Neural cell (in vitro differentiated cells): ENCODE data around the gene SEMA3B. TPM values are rescaled to one million over a fixed set of nuclear protein-coding genes. Genes with fewer than 3 reads are reported as not detected.

Experiments used
- H2AFZ ChIP-seq: fragments of 200-600, 300-800 bp; sonication (generic), shearing (Covaris generic); 2 replicates; pipeline ENCODE4 v1.6.0; 2014; ENCODE audit warnings: low read depth, mild to moderate bottlenecking, antibody characterized with exemption, low read length, moderate library complexity
- H3F3A ChIP-seq: fragments of 200-600 bp; shearing (Covaris generic); 2 replicates; pipeline ENCODE4 v1.6.1; 2016; ENCODE audit warnings: mild to moderate bottlenecking, moderate library complexity, mixed read lengths, antibody characterized with exemption, low read length; ENCODE audit not compliant: insufficient read depth, poor library complexity, severe bottlenecking
- H3K27ac ChIP-seq: fragments of 200-600, 300-800 bp; sonication (generic), shearing (Covaris generic); 2 replicates; pipeline ENCODE4 v1.5.1; 2014; ENCODE audit warnings: mild to moderate bottlenecking, low read length, moderate library complexity
- H3K27me3 ChIP-seq: fragments of 300-800, 200-600 bp; sonication (generic), shearing (Covaris generic); 2 replicates; pipeline ENCODE4 v1.6.0; 2014; ENCODE audit warnings: mild to moderate bottlenecking, low read depth, low read length, moderate library complexity; ENCODE audit not compliant: insufficient read depth
- H3K36me3 ChIP-seq: fragments of 300-800, 200-600 bp; sonication (generic), shearing (Covaris generic); 2 replicates; pipeline ENCODE4 v1.5.1; 2014; ENCODE audit warnings: mild to moderate bottlenecking, antibody characterized with exemption, low read length, moderate library complexity; ENCODE audit not compliant: insufficient read depth
- H3K4me2 ChIP-seq: fragments of 300-800, 200-600 bp; sonication (generic), shearing (Covaris generic); 2 replicates; pipeline ENCODE4 v1.6.0; 2014; ENCODE audit warnings: mild to moderate bottlenecking, low read length
- H3K4me3 ChIP-seq: fragments of 300-800, 200-600 bp; sonication (generic), shearing (Covaris generic); 2 replicates; pipeline ENCODE4 v1.5.1; 2014; ENCODE audit warnings: mild to moderate bottlenecking, low read length, moderate library complexity
- H3K79me2 ChIP-seq: fragments of 200-600 bp; shearing (Covaris generic); replicated peaks from 2 replicates; pipeline ENCODE4 v1.6.0; 2014; ENCODE audit warnings: mild to moderate bottlenecking, low read length, moderate library complexity; ENCODE audit not compliant: insufficient read depth
- H3K9ac ChIP-seq: fragments of 300-800, 200-600 bp; sonication (generic), shearing (Covaris generic); 2 replicates; pipeline ENCODE4 v1.6.1; 2016; ENCODE audit warnings: mild to moderate bottlenecking, low read length, mixed read lengths
- H3K9me2 ChIP-seq: fragments of 200-600 bp; shearing (Covaris generic); 2 replicates; pipeline ENCODE4 v1.6.1; 2016; ENCODE audit warnings: mild to moderate bottlenecking, low read length, mixed read lengths; ENCODE audit not compliant: insufficient read depth
- H3K9me3 ChIP-seq: fragments of 200-600, 300-800 bp; sonication (generic), shearing (Covaris generic); 2 replicates; pipeline ENCODE4 v1.6.1; 2016; ENCODE audit warnings: mild to moderate bottlenecking, mixed run types, low read length, moderate library complexity, mixed read lengths
- H4K20me1 ChIP-seq: fragments of 200-600 bp; shearing (Covaris generic); 2 replicates; pipeline ENCODE4 v1.6.1; 2016; ENCODE audit warnings: mild to moderate bottlenecking, mixed run types; ENCODE audit not compliant: insufficient read depth
- EP300 ChIP-seq: fragments of 450-650 bp; conservative IDR thresholded peaks from 2 replicates; pipeline ENCODE4 v1.6.1; 2014; ENCODE audit warnings: antibody characterized with exemption, mild to moderate bottlenecking, moderate library complexity; ENCODE audit not compliant: poor library complexity, severe bottlenecking
- EZH2 ChIP-seq: fragments of 200-600, 300-800 bp; shearing (Covaris generic), sonication (generic); IDR thresholded peaks from 2 replicates; pipeline ENCODE4 v1.6.1; 2014; ENCODE audit warnings: antibody characterized with exemption, low read length, borderline replicate concordance, mild to moderate bottlenecking; ENCODE audit not compliant: insufficient read depth, poor library complexity, severe bottlenecking
- MXI1 ChIP-seq: fragments of 450-650 bp; conservative IDR thresholded peaks from 2 replicates; pipeline ENCODE4 v1.6.1; 2014; ENCODE audit warnings: antibody characterized with exemption, mild to moderate bottlenecking; ENCODE audit not compliant: poor library complexity, severe bottlenecking
- POLR2AphosphoS5 ChIP-seq: IDR thresholded peaks from 2 replicates; pipeline ENCODE4 v1.6.1; 2012
- RAD21 ChIP-seq: fragments of 450-650 bp; conservative IDR thresholded peaks from 2 replicates; pipeline ENCODE4 v1.6.1; 2014; ENCODE audit warnings: antibody characterized with exemption, mild to moderate bottlenecking, moderate library complexity
- SMC3 ChIP-seq: fragments of 450-650 bp; conservative IDR thresholded peaks from 2 replicates; pipeline ENCODE4 v1.6.1; 2014; ENCODE audit warnings: antibody characterized with exemption, mild to moderate bottlenecking, moderate library complexity; ENCODE audit not compliant: poor library complexity
- TAF1 ChIP-seq: IDR thresholded peaks from 2 replicates; pipeline ENCODE4 v1.6.1; 2012; ENCODE audit warnings: low read depth
- polyA plus RNA-seq: library from polyadenylated mRNA; depleted of rRNA; stranded (reverse); fragments of >200 nt; gene quantifications from 2 replicates; pipeline ENCODE4 v1.2.3, GENCODE V29; 2014
- TF ChIP-seq, protein P1 (sequence below): fragments of 450-650 bp; IDR thresholded peaks from 2 replicates; pipeline ENCODE4 v1.5.1; 2014; ENCODE audit warnings: antibody characterized with exemption, mild to moderate bottlenecking, moderate library complexity; ENCODE audit not compliant: poor library complexity, severe bottlenecking
- TF ChIP-seq, protein P2 (sequence below): IDR thresholded peaks from 2 replicates; pipeline ENCODE4 v1.6.1; 2012; ENCODE audit warnings: borderline replicate concordance

SEMA3B gene
- polyA plus RNA-seq, 1 donor from 2014 or later = 7.8 TPM

DNA sequence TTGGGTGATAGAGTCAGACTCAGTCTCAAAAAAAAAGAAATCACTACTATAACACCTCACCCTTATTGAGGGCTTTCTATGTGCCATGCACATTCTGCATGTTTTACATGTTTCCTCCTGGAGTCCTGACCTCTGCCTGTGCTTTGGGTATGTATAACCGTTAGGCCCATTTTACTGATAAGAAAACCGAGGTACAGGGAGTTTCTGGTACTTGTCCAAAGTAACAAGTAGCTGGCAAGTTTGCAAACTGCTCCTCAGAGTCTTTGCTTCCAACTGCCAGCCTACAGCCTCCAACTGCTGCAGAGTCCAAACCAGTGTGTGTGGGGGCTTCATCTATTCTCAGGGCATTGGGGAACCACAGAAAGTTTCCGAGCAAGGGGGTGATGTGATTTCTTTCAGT lies 36.6 kb upstream of the SEMA3B start:
- no peaks in the 10 kb centered on the region for H3F3A ChIP-seq
- TF ChIP-seq MXI1 = no peak
- TF ChIP-seq SMC3 = no peak
- no peak for TF ChIP-seq EZH2
- TF ChIP-seq RAD21 = no peak
- TF ChIP-seq, protein P1, sequence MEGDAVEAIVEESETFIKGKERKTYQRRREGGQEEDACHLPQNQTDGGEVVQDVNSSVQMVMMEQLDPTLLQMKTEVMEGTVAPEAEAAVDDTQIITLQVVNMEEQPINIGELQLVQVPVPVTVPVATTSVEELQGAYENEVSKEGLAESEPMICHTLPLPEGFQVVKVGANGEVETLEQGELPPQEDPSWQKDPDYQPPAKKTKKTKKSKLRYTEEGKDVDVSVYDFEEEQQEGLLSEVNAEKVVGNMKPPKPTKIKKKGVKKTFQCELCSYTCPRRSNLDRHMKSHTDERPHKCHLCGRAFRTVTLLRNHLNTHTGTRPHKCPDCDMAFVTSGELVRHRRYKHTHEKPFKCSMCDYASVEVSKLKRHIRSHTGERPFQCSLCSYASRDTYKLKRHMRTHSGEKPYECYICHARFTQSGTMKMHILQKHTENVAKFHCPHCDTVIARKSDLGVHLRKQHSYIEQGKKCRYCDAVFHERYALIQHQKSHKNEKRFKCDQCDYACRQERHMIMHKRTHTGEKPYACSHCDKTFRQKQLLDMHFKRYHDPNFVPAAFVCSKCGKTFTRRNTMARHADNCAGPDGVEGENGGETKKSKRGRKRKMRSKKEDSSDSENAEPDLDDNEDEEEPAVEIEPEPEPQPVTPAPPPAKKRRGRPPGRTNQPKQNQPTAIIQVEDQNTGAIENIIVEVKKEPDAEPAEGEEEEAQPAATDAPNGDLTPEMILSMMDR = no peak
- TF ChIP-seq EP300 = no peak
- TF ChIP-seq POLR2AphosphoS5 = no peak
- TF ChIP-seq, protein P2, sequence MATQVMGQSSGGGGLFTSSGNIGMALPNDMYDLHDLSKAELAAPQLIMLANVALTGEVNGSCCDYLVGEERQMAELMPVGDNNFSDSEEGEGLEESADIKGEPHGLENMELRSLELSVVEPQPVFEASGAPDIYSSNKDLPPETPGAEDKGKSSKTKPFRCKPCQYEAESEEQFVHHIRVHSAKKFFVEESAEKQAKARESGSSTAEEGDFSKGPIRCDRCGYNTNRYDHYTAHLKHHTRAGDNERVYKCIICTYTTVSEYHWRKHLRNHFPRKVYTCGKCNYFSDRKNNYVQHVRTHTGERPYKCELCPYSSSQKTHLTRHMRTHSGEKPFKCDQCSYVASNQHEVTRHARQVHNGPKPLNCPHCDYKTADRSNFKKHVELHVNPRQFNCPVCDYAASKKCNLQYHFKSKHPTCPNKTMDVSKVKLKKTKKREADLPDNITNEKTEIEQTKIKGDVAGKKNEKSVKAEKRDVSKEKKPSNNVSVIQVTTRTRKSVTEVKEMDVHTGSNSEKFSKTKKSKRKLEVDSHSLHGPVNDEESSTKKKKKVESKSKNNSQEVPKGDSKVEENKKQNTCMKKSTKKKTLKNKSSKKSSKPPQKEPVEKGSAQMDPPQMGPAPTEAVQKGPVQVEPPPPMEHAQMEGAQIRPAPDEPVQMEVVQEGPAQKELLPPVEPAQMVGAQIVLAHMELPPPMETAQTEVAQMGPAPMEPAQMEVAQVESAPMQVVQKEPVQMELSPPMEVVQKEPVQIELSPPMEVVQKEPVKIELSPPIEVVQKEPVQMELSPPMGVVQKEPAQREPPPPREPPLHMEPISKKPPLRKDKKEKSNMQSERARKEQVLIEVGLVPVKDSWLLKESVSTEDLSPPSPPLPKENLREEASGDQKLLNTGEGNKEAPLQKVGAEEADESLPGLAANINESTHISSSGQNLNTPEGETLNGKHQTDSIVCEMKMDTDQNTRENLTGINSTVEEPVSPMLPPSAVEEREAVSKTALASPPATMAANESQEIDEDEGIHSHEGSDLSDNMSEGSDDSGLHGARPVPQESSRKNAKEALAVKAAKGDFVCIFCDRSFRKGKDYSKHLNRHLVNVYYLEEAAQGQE = no peak
- no peak for TF ChIP-seq TAF1
- H2AFZ ChIP-seq = no peak overlapping the region
- H3K9me2 ChIP-seq = no peaks in the 10 kb centered on the region
- peaks cover 13% of the 10 kb centered on the region for H3K79me2 ChIP-seq
- H3K4me3 ChIP-seq = no peak overlapping the region
- peak overlapping the region; percentile 66 for H3K9ac ChIP-seq
- H3K36me3 ChIP-seq = no peaks in the 10 kb centered on the region
- H3K4me2 ChIP-seq = no peak overlapping the region
- H4K20me1 ChIP-seq = no peaks in the 10 kb centered on the region
- H3K9me3 ChIP-seq = no peaks in the 10 kb centered on the region
- H3K27ac ChIP-seq = peak overlapping the region; percentile 89
- no peaks in the 10 kb centered on the region for H3K27me3 ChIP-seq

DNA sequence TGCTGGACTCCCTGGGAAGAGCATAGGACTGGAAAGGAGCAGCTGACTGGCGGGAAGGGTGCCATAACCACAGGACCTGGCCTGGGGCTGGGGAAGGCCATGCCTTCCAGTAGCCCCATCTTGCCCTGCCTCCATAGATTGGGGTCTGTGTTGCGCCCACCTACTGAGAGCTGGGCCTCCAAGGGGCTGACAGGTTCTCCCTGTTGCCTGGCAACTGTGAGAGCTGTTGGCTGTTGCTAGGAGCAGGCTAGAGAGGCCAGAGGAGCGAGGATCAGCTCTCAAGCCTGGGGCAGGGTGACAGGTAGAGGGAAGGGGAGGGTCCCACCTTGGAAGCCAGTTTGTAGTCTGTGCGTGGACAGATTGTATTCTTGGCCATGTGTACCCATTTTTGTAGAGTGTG lies 35.8 kb upstream of the SEMA3B start:
- Histone ChIP-seq H4K20me1 (no peaks in the 10 kb centered on the region), H3K4me2 (peak overlapping the region; percentile 74), H3F3A (no peaks in the 10 kb centered on the region), H3K9me2 (no peaks in the 10 kb centered on the region), H3K27ac (peak overlapping the region; percentile 89), H3K79me2 (peaks cover 22% of the 10 kb centered on the region), H3K9me3 (no peaks in the 10 kb centered on the region), H3K36me3 (no peaks in the 10 kb centered on the region), H3K27me3 (no peaks in the 10 kb centered on the region), H3K9ac (peak overlapping the region; percentile 66), H2AFZ (no peak overlapping the region), H3K4me3 (peak overlapping the region; percentile 58)
- TF ChIP-seq EP300 (peak; percentile 84), EZH2 (no peak), TAF1 (no peak), RAD21 (peak; percentile 33), SMC3 (no peak), POLR2AphosphoS5 (peak; percentile 54), MXI1 (peak; percentile 69)
- TF ChIP-seq, protein P1 = peak; percentile 23
- TF ChIP-seq, protein P2 = peak; percentile 67
